Fibroblast of villous mesenchyme (primary cell): Measurements from ENCODE around the gene SPNS3. TPM values are rescaled to one million over a fixed set of nuclear protein-coding genes. Genes with fewer than 3 reads are reported as not detected.

Experiments used
- DNase-seq: peaks from one replicate; pipeline ENCODE4 v3.0.0-alpha.2; 2010; ENCODE audit warnings: low read depth
- H3K4me3 ChIP-seq: 2 replicates; pipeline ENCODE4 v1.5.1; 2011; ENCODE audit warnings: low read depth, mild to moderate bottlenecking, low read length
- CTCF ChIP-seq: IDR thresholded peaks from 2 replicates; pipeline ENCODE4 v1.5.1; 2012; ENCODE audit warnings: low read depth, mild to moderate bottlenecking, low read length; ENCODE audit not compliant: insufficient read depth
- total RNA-seq: library from RNA; depleted of rRNA; stranded (reverse); fragments of >200 nt; gene quantifications from 2 replicates; pipeline ENCODE4 v1.2.3, GENCODE V29; 2012

The SPNS3 gene
- total RNA-seq, 1 donor, result not detected

- DNase-seq, result peak; percentile 30
- TF ChIP-seq CTCF, result no peak
- no peak within 1 kb of the TSS for H3K4me3 ChIP-seq
Measured at GRCh38 chr17:4498461-4499397, 65.0 kb downstream of the SPNS3 start, which contains the start of gene SPNS2. SPNS2 (plus strand) TSS chr17:4498881; CDS start chr17:4499048, 167 bp downstream.

GRCh38 chr17:4499431-4500190, 65.9 kb downstream of the SPNS3 start:
- no peak for DNase-seq
- no peak for TF ChIP-seq CTCF
- H3K4me3 ChIP-seq, result no peak overlapping the region

DNA sequence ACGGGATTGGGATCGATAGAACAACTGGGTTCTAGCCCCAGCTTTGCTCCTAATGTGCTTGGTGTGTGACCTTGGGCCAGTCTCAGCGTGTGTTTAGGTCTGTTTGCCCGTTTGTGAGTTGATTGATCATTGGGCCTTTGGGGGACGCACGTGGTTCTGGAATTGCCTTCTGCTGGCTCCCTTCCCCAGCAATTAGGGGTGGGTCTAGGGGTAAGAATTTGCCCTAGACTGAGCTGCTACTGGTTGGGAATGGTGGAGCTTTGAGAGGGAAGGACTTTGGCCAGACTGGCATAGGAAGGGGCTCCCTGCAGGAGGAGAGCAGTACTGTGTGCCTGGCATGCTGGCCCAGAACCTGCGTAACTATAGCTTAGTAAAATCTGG, 66.4 kb downstream of the SPNS3 start:
- DNase-seq, result no peak
- TF ChIP-seq CTCF, result no peak
- H3K4me3 ChIP-seq, result no peak overlapping the region

GRCh38 chr17:4501295-4501949, 67.7 kb downstream of the SPNS3 start:
- no peak for TF ChIP-seq CTCF

DNA sequence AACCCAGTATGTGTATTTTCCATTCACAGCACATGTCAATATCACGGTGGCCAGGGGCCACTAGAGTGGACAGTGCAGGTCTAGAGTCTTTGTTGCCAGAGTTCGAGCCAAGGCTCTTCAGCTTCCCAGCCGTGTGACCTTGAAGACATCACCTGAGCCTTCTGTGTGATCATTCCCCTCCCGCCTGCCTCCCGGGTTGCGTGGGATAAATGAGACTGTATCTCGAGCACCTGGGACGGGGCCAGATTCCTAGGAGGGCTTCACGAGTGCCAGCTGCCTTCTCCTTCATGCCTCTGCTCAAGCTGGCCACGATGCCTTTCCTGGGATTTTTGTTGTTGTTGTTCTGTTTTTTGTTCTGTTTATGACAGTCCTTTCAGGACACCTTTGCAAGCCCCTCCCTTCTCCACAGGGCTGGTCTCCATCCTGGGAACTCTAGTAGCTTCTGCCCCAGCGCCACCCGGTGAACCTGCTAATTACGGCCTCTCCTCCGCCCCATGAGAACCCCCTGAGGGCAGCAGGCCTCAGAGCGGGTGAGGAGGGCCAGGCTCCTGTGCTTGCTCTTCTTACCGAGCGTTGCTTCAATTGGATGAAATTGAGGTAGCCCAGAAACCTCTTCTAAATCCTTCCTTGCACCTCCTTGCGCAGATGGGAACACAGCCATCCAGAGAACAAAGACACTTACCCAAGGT, 68.9 kb downstream of the SPNS3 start:
- H3K4me3 ChIP-seq, result no peak overlapping the region
- DNase-seq, result no peak
- no peak for TF ChIP-seq CTCF

More at GRCh38 chr17:4501295-4501949, 67.7 kb downstream of the SPNS3 start:
- no peak overlapping the region for H3K4me3 ChIP-seq
- DNase-seq, result no peak

DNA sequence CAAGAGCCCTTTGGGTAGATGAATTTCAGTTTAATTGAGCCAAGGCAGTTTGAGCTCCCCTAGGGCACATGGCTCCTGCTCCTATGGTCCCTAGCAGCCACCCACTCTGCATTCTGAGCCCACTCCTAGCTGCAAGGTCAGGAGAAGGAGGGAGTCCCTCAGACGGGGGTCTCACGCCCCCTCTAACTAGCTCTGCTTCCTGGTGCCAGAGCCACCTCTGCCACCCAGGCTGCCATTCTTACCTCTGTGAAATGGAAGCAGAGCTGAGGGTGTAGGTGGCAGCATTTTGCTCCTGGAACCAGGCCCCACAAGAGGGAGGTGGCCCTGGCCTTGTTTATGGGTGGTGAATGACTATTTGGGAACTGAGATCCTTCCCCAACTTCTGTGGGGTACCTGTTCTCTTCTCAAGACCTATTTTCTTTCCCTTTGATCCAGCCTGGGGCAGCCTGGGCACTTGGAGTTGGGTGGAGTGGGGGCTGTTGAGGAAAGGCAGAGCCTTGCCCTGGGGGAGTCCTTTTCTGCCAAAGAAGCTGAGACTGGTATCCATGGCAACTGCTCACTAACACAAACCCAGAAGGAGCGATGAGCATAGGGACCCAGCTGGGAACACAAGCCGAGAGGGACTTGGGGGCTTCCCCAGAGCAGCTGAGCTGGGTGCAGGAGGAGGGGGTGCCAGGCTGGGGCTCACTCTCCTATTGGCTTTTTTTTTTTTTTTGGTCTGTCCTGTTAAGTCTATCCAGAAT, 69.7 kb downstream of the SPNS3 start:
- TF ChIP-seq CTCF, result no peak
- no peak for DNase-seq
- H3K4me3 ChIP-seq, result no peak overlapping the region
